ENCODE results near the gene SRRM5. TPM values are rescaled to one million over a fixed set of nuclear protein-coding genes. Genes with fewer than 3 reads are reported as not detected.
"Not testable (repeated sequence)": the region's sequence is repeated elsewhere in the genome, so short reads cannot be mapped to it uniquely, and the experiment has no call there.

SRRM5 gene
- total RNA-seq, 2 experiments from 2014 or later, result 0.37 to 0.74 TPM

GRCh38 chr19:43575156-43575950 is 36.5 kb upstream of the SRRM5 start, which contains the start of the genes PINLYP and XRCC1:
Gene PINLYP, plus strand, starts transcription at chr19:43575801. Its CDS starts 1,391 bp downstream, at chr19:43577192.
Gene XRCC1, minus strand, starts transcription at chr19:43575527. Its CDS starts 69 bp downstream, at chr19:43575458.
- peak within 1 kb of the TSS; percentile 87 for H3K4me3 Mint-ChIP-seq
- H3K9me3 Mint-ChIP-seq (ENCODE audit: low read depth), result no peaks in the 10 kb centered on the region
- CTCF ChIA-PET, result interaction anchor here (0.7 to 3.5 kb wide), 7 partner anchors 19 to 128 kb away, joined by 3 to 33 read pairs (median 5); partner anchors contain the start of genes IRGQ and ZNF576

GRCh38 chr19:43575955-43576878 is 35.7 kb upstream of the SRRM5 start:
- POLR2A ChIA-PET, result interaction anchor here (1.8 kb wide), 1 partner anchor 20 kb away, joined by 9 read pairs; the partner anchor contains the start of genes IRGQ and ZNF576
- H3K27ac Mint-ChIP-seq, result peak overlapping the region; percentile 48

More at GRCh38 chr19:43575156-43575950, 36.5 kb upstream of the SRRM5 start, which contains the start of the genes PINLYP and XRCC1:
- H3K27me3 Mint-ChIP-seq, result no peaks in the 10 kb centered on the region
- H3K4me1 Mint-ChIP-seq, result peaks cover 41% of the 10 kb centered on the region
- peaks cover 2% of the 10 kb centered on the region for H3K36me3 Mint-ChIP-seq (ENCODE audit: low read depth)
- ATAC-seq (peak; percentile 99), DNase-seq (peak; percentile 99)
- H3K27ac Mint-ChIP-seq, result peak within 1 kb of the TSS; percentile 94
- intact Hi-C loops (cut with DNase I, micrococcal nuclease), result loop anchor here (1.0 to 2.0 kb wide), 9 partner anchors 13 to 179 kb away; partner anchors contain the start of genes IRGQ (in 2 of the 2), ZNF428 (in 2 of the 2), ZNF576 (in 2 of the 2) and PHLDB3 (in 1 of the 2)
- POLR2A ChIA-PET, result interaction anchor here (0.6 to 1.8 kb wide), 4 partner anchors 21 to 85 kb away, joined by 3 to 9 read pairs (median 5); partner anchors contain the start of genes IRGQ and ZNF576

GRCh38 chr19:43578787-43579186 is 33.1 kb upstream of the SRRM5 start:
- ChIA-PET POLR2A (no interaction called here), CTCF (interaction anchor here (1.7 kb wide), 1 partner anchor 16 kb away, joined by 6 read pairs; no protein-coding TSS in a partner anchor)
- no peak overlapping the region for H3K27ac Mint-ChIP-seq
- ATAC-seq (no peak), DNase-seq (no peak)
- H3K4me3 Mint-ChIP-seq, result peak overlapping the region; percentile 0
- H3K9me3 Mint-ChIP-seq (ENCODE audit: low read depth), result no peaks in the 10 kb centered on the region
- no peaks in the 10 kb centered on the region for H3K27me3 Mint-ChIP-seq
- H3K36me3 Mint-ChIP-seq (ENCODE audit: low read depth), result no peaks in the 10 kb centered on the region
- peaks cover 28% of the 10 kb centered on the region for H3K4me1 Mint-ChIP-seq
- intact Hi-C loops (cut with DNase I, micrococcal nuclease), result no loop called here

More at GRCh38 chr19:43575955-43576878, 35.7 kb upstream of the SRRM5 start:
- Mint-ChIP-seq H3K36me3 (ENCODE audit: low read depth) (peaks cover under 1% of the 10 kb centered on the region), H3K9me3 (ENCODE audit: low read depth) (no peaks in the 10 kb centered on the region), H3K4me1 (peaks cover 35% of the 10 kb centered on the region), H3K27me3 (no peaks in the 10 kb centered on the region), H3K4me3 (peak overlapping the region; percentile 87)
- CTCF ChIA-PET, result interaction anchor here (0.7 to 3.5 kb wide), 3 partner anchors 19 to 129 kb away, joined by 3 to 27 read pairs (median 9); partner anchors contain the start of genes IRGQ and ZNF576
- intact Hi-C loops (cut with DNase I, micrococcal nuclease), result loop anchor here (1.0 to 2.0 kb wide), 9 partner anchors 14 to 178 kb away; partner anchors contain the start of genes IRGQ (in 2 of the 2), ZNF428 (in 2 of the 2), ZNF576 (in 2 of the 2) and PHLDB3 (in 1 of the 2)
- DNase-seq (no peak), ATAC-seq (peak; percentile 2)

GRCh38 chr19:43581467-43581866 is 30.4 kb upstream of the SRRM5 start:
- ChIA-PET POLR2A (no interaction called here), CTCF (interaction anchor here (0.9 to 3.1 kb wide), 2 partner anchors 13 to 27 kb away, joined by 5 to 11 read pairs; no protein-coding TSS in a partner anchor)
- no peaks in the 10 kb centered on the region for H3K9me3 Mint-ChIP-seq (ENCODE audit: low read depth)
- intact Hi-C loops (cut with DNase I, micrococcal nuclease), result no loop called here
- peaks cover 15% of the 10 kb centered on the region for H3K4me1 Mint-ChIP-seq
- ATAC-seq (no peak), DNase-seq (no peak)
- H3K27me3 Mint-ChIP-seq, result no peaks in the 10 kb centered on the region
- H3K36me3 Mint-ChIP-seq (ENCODE audit: low read depth), result peaks cover 2% of the 10 kb centered on the region
- no peak overlapping the region for H3K4me3 Mint-ChIP-seq
- H3K27ac Mint-ChIP-seq, result no peak overlapping the region

GRCh38 chr19:43582495-43582894 is 29.4 kb upstream of the SRRM5 start:
- no peak for ATAC-seq
- peaks cover 2% of the 10 kb centered on the region for H3K36me3 Mint-ChIP-seq (ENCODE audit: low read depth)
- intact Hi-C loops (cut with DNase I, micrococcal nuclease), result no loop called here

GRCh38 chr19:43584484-43584883 is 27.4 kb upstream of the SRRM5 start:
- H3K4me3 Mint-ChIP-seq, result no peak overlapping the region
- intact Hi-C loops (cut with DNase I, micrococcal nuclease), result no loop called here
- H3K9me3 Mint-ChIP-seq (ENCODE audit: low read depth), result no peaks in the 10 kb centered on the region
- H3K4me1 Mint-ChIP-seq, result peaks cover 11% of the 10 kb centered on the region
- ATAC-seq (no peak), DNase-seq (no peak)
- no peak overlapping the region for H3K27ac Mint-ChIP-seq
- ChIA-PET POLR2A (no interaction called here), CTCF (interaction anchor here (0.6 to 2.5 kb wide), 5 partner anchors 10 to 138 kb away, joined by 3 to 12 read pairs (median 4); no protein-coding TSS in a partner anchor)
- no peaks in the 10 kb centered on the region for H3K27me3 Mint-ChIP-seq
- H3K36me3 Mint-ChIP-seq (ENCODE audit: low read depth), result peaks cover 5% of the 10 kb centered on the region

More at GRCh38 chr19:43582495-43582894, 29.4 kb upstream of the SRRM5 start:
- H3K4me3 Mint-ChIP-seq, result no peak overlapping the region
- no peak overlapping the region for H3K27ac Mint-ChIP-seq
- no peaks in the 10 kb centered on the region for H3K9me3 Mint-ChIP-seq (ENCODE audit: low read depth)
- ChIA-PET CTCF (interaction anchor here (1.4 to 3.1 kb wide), 2 partner anchors 12 to 14 kb away, joined by 4 to 11 read pairs; partner anchors contain the start of genes IRGQ and ZNF576), POLR2A (no interaction called here)
- H3K27me3 Mint-ChIP-seq, result no peaks in the 10 kb centered on the region
- H3K4me1 Mint-ChIP-seq, result peaks cover 15% of the 10 kb centered on the region
- no peak for DNase-seq

GRCh38 chr19:43586346-43586745 is 25.5 kb upstream of the SRRM5 start:
- Mint-ChIP-seq H3K27me3 (no peaks in the 10 kb centered on the region), H3K36me3 (ENCODE audit: low read depth) (peaks cover 13% of the 10 kb centered on the region), H3K4me1 (peaks cover 6% of the 10 kb centered on the region), H3K9me3 (ENCODE audit: low read depth) (no peaks in the 10 kb centered on the region), H3K4me3 (no peak overlapping the region), H3K27ac (no peak overlapping the region)
- POLR2A ChIA-PET, result no interaction called here
- intact Hi-C loops (cut with DNase I, micrococcal nuclease), result no loop called here
- no peak for ATAC-seq
- no peak for DNase-seq
- CTCF ChIA-PET, result interaction anchor here (1.0 kb wide), 1 partner anchor 32 kb away, joined by 4 read pairs; no protein-coding TSS in a partner anchor

GRCh38 chr19:43587029-43587428 is 24.9 kb upstream of the SRRM5 start:
- H3K27me3 Mint-ChIP-seq; ATAC-seq; H3K4me3 Mint-ChIP-seq; POLR2A ChIA-PET; DNase-seq; H3K9me3 Mint-ChIP-seq (ENCODE audit: low read depth); H3K4me1 Mint-ChIP-seq; intact Hi-C loops (cut with DNase I, micrococcal nuclease); H3K27ac Mint-ChIP-seq: not testable (repeated sequence)
- peaks cover 14% of the 10 kb centered on the region for H3K36me3 Mint-ChIP-seq (ENCODE audit: low read depth)
- CTCF ChIA-PET, result interaction anchor here (1.0 kb wide), 1 partner anchor 32 kb away, joined by 4 read pairs; no protein-coding TSS in a partner anchor

GRCh38 chr19:43589277-43589676 is 22.6 kb upstream of the SRRM5 start:
- Mint-ChIP-seq H3K27me3 (no peaks in the 10 kb centered on the region), H3K9me3 (ENCODE audit: low read depth) (no peaks in the 10 kb centered on the region), H3K4me3 (no peak overlapping the region), H3K36me3 (ENCODE audit: low read depth) (peaks cover 28% of the 10 kb centered on the region), H3K4me1 (peaks cover 12% of the 10 kb centered on the region), H3K27ac (no peak overlapping the region)
- ATAC-seq, result no peak
- intact Hi-C loops (cut with DNase I, micrococcal nuclease), result no loop called here
- CTCF ChIA-PET, result interaction anchor here (0.8 to 1.1 kb wide), 5 partner anchors 9 to 142 kb away, joined by 3 to 5 read pairs (median 4); partner anchors contain the start of gene ZNF575
- no peak for DNase-seq
- POLR2A ChIA-PET, result interaction anchor here (0.6 kb wide), 1 partner anchor 82 kb away, joined by 3 read pairs; no protein-coding TSS in a partner anchor

- Mint-ChIP-seq H3K27me3 (no peaks in the 10 kb centered on the region), H3K4me3 (no peak overlapping the region), H3K36me3 (ENCODE audit: low read depth) (peaks cover 28% of the 10 kb centered on the region), H3K27ac (peak overlapping the region; percentile 14), H3K4me1 (peaks cover 11% of the 10 kb centered on the region), H3K9me3 (ENCODE audit: low read depth) (no peaks in the 10 kb centered on the region)
- CTCF ChIA-PET, result interaction anchor here (0.9 to 1.1 kb wide), 2 partner anchors 69 to 142 kb away, joined by 3 to 4 read pairs; no protein-coding TSS in a partner anchor
- DNase-seq (no peak), ATAC-seq (no peak)
- POLR2A ChIA-PET, result interaction anchor here (0.6 to 1.2 kb wide), 2 partner anchors 12 to 82 kb away, joined by 3 read pairs; no protein-coding TSS in a partner anchor
- intact Hi-C loops (cut with DNase I, micrococcal nuclease), result no loop called here
These were observed 22.2 kb upstream of the SRRM5 start for GRCh38 chr19:43589678-43590077.
